K562 (cell line): ENCODE results near the gene RNF121. TPM values are rescaled to one million over a fixed set of nuclear protein-coding genes. Genes with fewer than 3 reads are reported as not detected.

Source experiments
- CAMTA2 ChIP-seq: fragments of 250-450 bp; sonication (Bioruptor Pico); conservative IDR thresholded peaks from 2 replicates; pipeline ENCODE4 v1.5.1; 2022
- CSDE1 ChIP-seq, 2 experiments: fragments of 450-650 bp; IDR thresholded peaks; 2 replicates each; pipeline ENCODE4 v1.6.1; 2016; ENCODE audit warnings: mild to moderate bottlenecking in 1 of 2
- EWSR1 ChIP-seq: fragments of 450-650 bp; IDR thresholded peaks from 2 replicates; pipeline ENCODE4 v1.6.1; 2018; ENCODE audit warnings: borderline replicate concordance, mild to moderate bottlenecking, low read depth, moderate library complexity; ENCODE audit not compliant: partially characterized antibody
- PTBP1 ChIP-seq: fragments of 200-400 bp; formaldehyde crosslinking; IDR thresholded peaks from 2 replicates; pipeline ENCODE4 v1.6.1; 2017; ENCODE audit warnings: low read depth, low read length
- PTTG1 ChIP-seq: fragments of 450-650 bp; IDR thresholded peaks from 2 replicates; pipeline ENCODE4 v1.6.1; 2016; ENCODE audit warnings: low read depth, mild to moderate bottlenecking, missing genetic modification characterization, missing compliant biosample characterization
- PYGO2 ChIP-seq: fragments of 450-650 bp; IDR thresholded peaks from 2 replicates; pipeline ENCODE4 v1.6.1; 2016; ENCODE audit warnings: mild to moderate bottlenecking, missing genetic modification characterization, moderate library complexity, missing compliant biosample characterization
- SIN3A ChIP-seq, 2 experiments: fragments of 150-350 bp in 1 of 2; IDR thresholded peaks; 2 replicates each; pipeline ENCODE4 v1.6.1; 2011 to 2016; ENCODE audit warnings: borderline replicate concordance in 2 of 2, low read depth in 2 of 2, low read length in 2 of 2, mild to moderate bottlenecking in 2 of 2, moderate library complexity in 2 of 2; ENCODE audit not compliant: control insufficient read depth in 1 of 2
- TAF9B ChIP-seq: fragments of 450-650 bp; IDR thresholded peaks from 2 replicates; pipeline ENCODE4 v1.6.1; 2018; ENCODE audit warnings: mild to moderate bottlenecking; ENCODE audit not compliant: partially characterized antibody
- ZEB2 ChIP-seq: fragments of 450-650 bp; IDR thresholded peaks from 2 replicates; pipeline ENCODE4 v1.6.1; 2016
- ZKSCAN8 ChIP-seq: fragments of 200-800 bp; sonication (Bioruptor generic); IDR thresholded peaks from 2 replicates; pipeline ENCODE4 v1.6.1; 2016; ENCODE audit warnings: missing genetic modification characterization, missing compliant biosample characterization
- ZNF175 ChIP-seq: fragments of 200-800 bp; sonication (Bioruptor generic); IDR thresholded peaks from 2 replicates; pipeline ENCODE4 v1.6.1; 2016; ENCODE audit warnings: low read depth, mild to moderate bottlenecking, missing genetic modification characterization, missing compliant biosample characterization
- polyA plus RNA-seq, 8 experiments: library from polyadenylated mRNA; depleted of rRNA in 4 of 8; stranded (reverse) in 5 of 8; unstranded in 3 of 8; fragments of >200 nt; fragmentation: Nextera tagmentation in 2 of 8; fragmentation: Illumina TruSeq in 1 of 8; extraction: Ambion mirVana in 2 of 8; extraction: Trizol in 1 of 8; gene quantifications; 2 replicates each; pipeline versions ENCODE4 v1.2.1 to v1.2.3, GENCODE V29; 2011 to 2014; ENCODE audit warnings: inconsistent platforms in 1 of 8, missing spikeins in 1 of 8
- total RNA-seq, 7 experiments: library from RNA; depleted of rRNA in 6 of 7; stranded (reverse); fragments of >200 nt in 6 of 7; fragmentation: Illumina TruSeq in 2 of 7; extraction: Trizol in 2 of 7; gene quantifications; 2 replicates each; pipeline versions ENCODE4 v1.2.1 to v1.2.3, GENCODE V29; 2011 to 2021; ENCODE audit warnings: low replicate concordance in 1 of 7
- TF ChIP-seq, protein P1 (sequence below): fragments of 450-650 bp; IDR thresholded peaks from 2 replicates; pipeline ENCODE4 v1.6.1; 2016; ENCODE audit warnings: low read depth
- TF ChIP-seq, protein P2 (sequence below): sonication (generic); formaldehyde crosslinking; IDR thresholded peaks from 2 replicates; pipeline ENCODE4 v1.8.0; 2022; ENCODE audit warnings: mild to moderate bottlenecking, missing genetic modification reagents
- TF ChIP-seq, protein P3 (sequence below): IDR thresholded peaks from 2 replicates; pipeline ENCODE4 v1.6.1; 2012; ENCODE audit warnings: low read depth, low read length, improper control_type of control experiment, borderline replicate concordance

Gene RNF121
- total and polyA plus RNA-seq, 9 of the 15 experiments (the other 6 are each of a cell fraction or from before 2014, with no cell fraction given) = 8.0 to 63.4 (median 20.5) TPM

DNA sequence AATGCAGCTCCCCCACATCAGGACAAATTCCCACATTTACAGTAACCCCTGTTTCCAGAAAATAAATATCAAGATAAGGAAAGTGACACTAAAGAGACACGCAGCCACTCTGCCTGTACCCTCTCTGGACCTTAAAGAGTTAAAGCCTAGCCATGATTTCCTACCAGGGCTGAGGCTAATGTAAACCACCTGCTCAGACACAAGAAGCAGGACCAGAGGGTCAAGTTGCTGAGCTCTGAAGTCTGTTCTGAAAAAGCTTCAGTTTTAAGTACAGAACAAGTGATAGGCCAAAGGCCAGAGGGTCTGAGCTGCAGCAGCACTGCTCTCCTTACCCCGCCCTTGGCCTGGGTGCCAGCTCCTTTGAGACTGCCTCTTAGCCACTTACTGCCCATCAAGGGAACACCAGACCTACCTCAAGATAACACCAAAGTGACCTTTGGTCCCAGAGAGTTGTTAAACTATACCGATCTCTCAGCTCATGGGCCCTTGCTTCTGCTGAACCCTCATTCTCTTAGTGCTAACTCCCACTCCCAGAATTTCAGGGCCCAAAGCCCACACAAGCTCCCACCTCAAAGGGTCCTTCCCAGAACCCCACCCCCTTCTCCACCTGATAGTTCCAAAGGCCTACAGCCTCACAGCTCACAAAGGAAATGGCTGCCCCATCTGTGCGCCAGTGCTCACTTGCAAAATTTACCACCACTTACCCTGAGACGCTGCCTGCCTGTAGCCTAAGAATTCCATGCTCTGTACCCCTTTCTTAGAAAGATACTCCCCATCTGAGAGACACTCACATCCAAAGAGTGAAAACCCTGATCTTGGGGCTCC, 110.4 kb downstream of the RNF121 start (continued):
- TF ChIP-seq, protein P1, sequence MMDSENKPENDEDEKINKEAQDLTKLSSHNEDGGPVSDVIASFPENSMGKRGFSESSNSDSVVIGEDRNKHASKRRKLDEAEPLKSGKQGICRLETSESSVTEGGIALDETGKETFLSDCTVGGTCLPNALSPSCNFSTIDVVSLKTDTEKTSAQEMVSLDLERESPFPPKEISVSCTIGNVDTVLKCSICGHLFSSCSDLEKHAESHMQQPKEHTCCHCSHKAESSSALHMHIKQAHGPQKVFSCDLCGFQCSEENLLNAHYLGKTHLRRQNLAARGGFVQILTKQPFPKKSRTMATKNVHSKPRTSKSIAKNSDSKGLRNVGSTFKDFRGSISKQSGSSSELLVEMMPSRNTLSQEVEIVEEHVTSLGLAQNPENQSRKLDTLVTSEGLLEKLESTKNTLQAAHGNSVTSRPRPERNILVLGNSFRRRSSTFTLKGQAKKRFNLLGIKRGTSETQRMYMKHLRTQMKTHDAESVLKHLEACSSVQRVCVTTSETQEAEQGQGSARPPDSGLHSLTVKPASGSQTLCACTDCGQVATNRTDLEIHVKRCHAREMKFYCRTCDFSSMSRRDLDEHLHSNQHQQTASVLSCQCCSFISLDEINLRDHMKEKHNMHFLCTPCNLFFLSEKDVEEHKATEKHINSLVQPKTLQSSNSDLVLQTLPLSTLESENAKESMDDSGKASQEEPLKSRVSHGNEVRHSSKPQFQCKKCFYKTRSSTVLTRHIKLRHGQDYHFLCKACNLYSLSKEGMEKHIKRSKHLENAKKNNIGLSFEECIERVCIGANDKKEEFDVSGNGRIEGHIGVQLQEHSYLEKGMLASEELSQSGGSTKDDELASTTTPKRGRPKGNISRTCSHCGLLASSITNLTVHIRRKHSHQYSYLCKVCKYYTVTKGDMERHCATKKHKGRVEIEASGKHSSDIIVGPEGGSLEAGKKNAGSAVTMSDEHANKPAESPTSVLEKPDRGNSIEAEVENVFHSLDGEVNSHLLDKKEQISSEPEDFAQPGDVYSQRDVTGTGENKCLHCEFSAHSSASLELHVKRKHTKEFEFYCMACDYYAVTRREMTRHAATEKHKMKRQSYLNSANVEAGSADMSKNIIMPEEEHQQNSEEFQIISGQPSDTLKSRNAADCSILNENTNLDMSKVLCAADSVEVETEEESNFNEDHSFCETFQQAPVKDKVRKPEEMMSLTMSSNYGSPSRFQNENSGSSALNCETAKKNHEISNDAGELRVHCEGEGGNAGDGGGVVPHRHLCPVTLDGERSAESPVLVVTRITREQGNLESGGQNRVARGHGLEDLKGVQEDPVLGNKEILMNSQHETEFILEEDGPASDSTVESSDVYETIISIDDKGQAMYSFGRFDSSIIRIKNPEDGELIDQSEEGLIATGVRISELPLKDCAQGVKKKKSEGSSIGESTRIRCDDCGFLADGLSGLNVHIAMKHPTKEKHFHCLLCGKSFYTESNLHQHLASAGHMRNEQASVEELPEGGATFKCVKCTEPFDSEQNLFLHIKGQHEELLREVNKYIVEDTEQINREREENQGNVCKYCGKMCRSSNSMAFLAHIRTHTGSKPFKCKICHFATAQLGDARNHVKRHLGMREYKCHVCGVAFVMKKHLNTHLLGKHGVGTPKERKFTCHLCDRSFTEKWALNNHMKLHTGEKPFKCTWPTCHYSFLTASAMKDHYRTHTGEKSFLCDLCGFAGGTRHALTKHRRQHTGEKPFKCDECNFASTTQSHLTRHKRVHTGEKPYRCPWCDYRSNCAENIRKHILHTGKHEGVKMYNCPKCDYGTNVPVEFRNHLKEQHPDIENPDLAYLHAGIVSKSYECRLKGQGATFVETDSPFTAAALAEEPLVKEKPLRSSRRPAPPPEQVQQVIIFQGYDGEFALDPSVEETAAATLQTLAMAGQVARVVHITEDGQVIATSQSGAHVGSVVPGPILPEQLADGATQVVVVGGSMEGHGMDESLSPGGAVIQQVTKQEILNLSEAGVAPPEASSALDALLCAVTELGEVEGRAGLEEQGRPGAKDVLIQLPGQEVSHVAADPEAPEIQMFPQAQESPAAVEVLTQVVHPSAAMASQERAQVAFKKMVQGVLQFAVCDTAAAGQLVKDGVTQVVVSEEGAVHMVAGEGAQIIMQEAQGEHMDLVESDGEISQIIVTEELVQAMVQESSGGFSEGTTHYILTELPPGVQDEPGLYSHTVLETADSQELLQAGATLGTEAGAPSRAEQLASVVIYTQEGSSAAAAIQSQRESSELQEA = no peak
- TF ChIP-seq SIN3A (IDR thresholded peaks at IDR 0.05; ENCODE audit: borderline replicate concordance in 2 of 2, control insufficient read depth in 1 of 2, low read depth in 2 of 2, low read length in 2 of 2) = no peak
- no peak for TF ChIP-seq PTBP1
- TF ChIP-seq, protein P2, sequence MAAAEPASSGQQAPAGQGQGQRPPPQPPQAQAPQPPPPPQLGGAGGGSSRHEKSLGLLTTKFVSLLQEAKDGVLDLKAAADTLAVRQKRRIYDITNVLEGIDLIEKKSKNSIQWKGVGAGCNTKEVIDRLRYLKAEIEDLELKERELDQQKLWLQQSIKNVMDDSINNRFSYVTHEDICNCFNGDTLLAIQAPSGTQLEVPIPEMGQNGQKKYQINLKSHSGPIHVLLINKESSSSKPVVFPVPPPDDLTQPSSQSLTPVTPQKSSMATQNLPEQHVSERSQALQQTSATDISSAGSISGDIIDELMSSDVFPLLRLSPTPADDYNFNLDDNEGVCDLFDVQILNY (CRISPR knock-in tag) = no peak
- TF ChIP-seq, protein P3, sequence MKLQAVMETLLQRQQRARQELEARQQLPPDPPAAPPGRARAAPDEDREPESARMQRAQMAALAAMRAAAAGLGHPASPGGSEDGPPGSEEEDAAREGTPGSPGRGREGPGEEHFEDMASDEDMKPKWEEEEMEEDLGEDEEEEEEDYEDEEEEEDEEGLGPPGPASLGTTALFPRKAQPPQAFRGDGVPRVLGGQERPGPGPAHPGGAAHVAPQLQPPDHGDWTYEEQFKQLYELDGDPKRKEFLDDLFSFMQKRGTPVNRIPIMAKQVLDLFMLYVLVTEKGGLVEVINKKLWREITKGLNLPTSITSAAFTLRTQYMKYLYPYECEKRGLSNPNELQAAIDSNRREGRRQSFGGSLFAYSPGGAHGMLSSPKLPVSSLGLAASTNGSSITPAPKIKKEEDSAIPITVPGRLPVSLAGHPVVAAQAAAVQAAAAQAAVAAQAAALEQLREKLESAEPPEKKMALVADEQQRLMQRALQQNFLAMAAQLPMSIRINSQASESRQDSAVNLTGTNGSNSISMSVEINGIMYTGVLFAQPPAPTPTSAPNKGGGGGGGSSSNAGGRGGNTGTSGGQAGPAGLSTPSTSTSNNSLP = no peak
- TF ChIP-seq TAF9B = no peak
- TF ChIP-seq EWSR1 = no peak
- no peak for TF ChIP-seq PTTG1 (tag)
- TF ChIP-seq CAMTA2 (CRISPR knock-in tag) = no peak
- TF ChIP-seq CSDE1 (IDR thresholded peaks at IDR 0.05) = no peak
- TF ChIP-seq ZKSCAN8 (CRISPR knock-in tag) = no peak
- no peak for TF ChIP-seq ZEB2
- no peak for TF ChIP-seq PYGO2 (tag)
- TF ChIP-seq ZNF175 (CRISPR knock-in tag) = no peak
